Omental fat pad (tissue), 4 donors: ENCODE results near the gene DMWD. TPM values are rescaled to one million over a fixed set of nuclear protein-coding genes. Genes with fewer than 3 reads are reported as not detected.
"Not testable (repeated sequence)": the region's sequence is repeated elsewhere in the genome, so short reads cannot be mapped to it uniquely, and the experiment has no call there.

Experiments
- ATAC-seq: fragments of 150-250 bp; one replicate; pipeline ENCODE4 v1.9.1; 2016; ENCODE audit warnings: mild to moderate bottlenecking, moderate library complexity; ENCODE audit not compliant: low FRiP score
- DNase-seq: peaks from one replicate; pipeline ENCODE4 v3.0.0-alpha.2; 2019; ENCODE audit warnings: low spot score
- CTCF ChIP-seq, 3 donors: fragments of 450-650 bp; IDR thresholded peaks; one replicate each; pipeline ENCODE4 v1.5.1; 2016 to 2017; ENCODE audit warnings: antibody characterized with exemption in 3 of 3, mild to moderate bottlenecking in 3 of 3, moderate library complexity in 2 of 3
- total RNA-seq, 4 donors: library from RNA; depleted of rRNA; stranded (reverse); fragments of >200 nt; gene quantifications; one replicate each; pipeline ENCODE4 v1.1.0, GENCODE V29; 2016

Gene DMWD
- total RNA-seq, 4 donors from 2014 or later: 26.2 to 42.5 (median 35.9) TPM

- DNase-seq: no peak
- TF ChIP-seq CTCF (IDR thresholded peaks at IDR 0.05): no peak
- no peak for ATAC-seq
Observed at GRCh38 chr19:45809643-45810159, 17.1 kb upstream of the DMWD start.

GRCh38 chr19:45805719-45806118 lies 13.1 kb upstream of the DMWD start:
- DNase-seq (no peak), ATAC-seq (no peak)
- TF ChIP-seq CTCF (IDR thresholded peaks at IDR 0.05): no peak

- ATAC-seq: no peak
- no peak for DNase-seq
- TF ChIP-seq CTCF (IDR thresholded peaks at IDR 0.05): no peak
Observed at GRCh38 chr19:45804959-45805230, 12.2 kb upstream of the DMWD start.

- no peak for DNase-seq
- no peak for TF ChIP-seq CTCF (IDR thresholded peaks at IDR 0.05)
- no peak for ATAC-seq
Observed at GRCh38 chr19:45804140-45804958, 11.7 kb upstream of the DMWD start.

GRCh38 chr19:45801603-45802175 lies 9.0 kb upstream of the DMWD start:
- TF ChIP-seq CTCF (IDR thresholded peaks at IDR 0.05): no peak
- no peak for ATAC-seq
- no peak for DNase-seq

- no peak for DNase-seq
- peak; percentile 35 for ATAC-seq
Observed at GRCh38 chr19:45800070-45800553, 7.5 kb upstream of the DMWD start.

GRCh38 chr19:45799541-45799940 lies 6.9 kb upstream of the DMWD start:
- not testable (repeated sequence) for DNase-seq, ATAC-seq

More at GRCh38 chr19:45800070-45800553, 7.5 kb upstream of the DMWD start:
- TF ChIP-seq CTCF (IDR thresholded peaks at IDR 0.05): no peak
